Mucosa of gallbladder (tissue), 1 donor: ENCODE data around the gene MYLK. TPM values are rescaled to one million over a fixed set of nuclear protein-coding genes. Genes with fewer than 3 reads are reported as not detected.
A peak's percentile ranks its signal among the peaks of the same experiment; 100 is the strongest.

ENCODE experiments used
- DNase-seq: peaks from one replicate; pipeline ENCODE4 v3.0.0-alpha.2; 2020; ENCODE audit warnings: low spot score
- total RNA-seq: library from RNA; stranded (reverse); gene quantifications from one replicate; pipeline ENCODE4 v1.2.1, GENCODE V29; 2021
- donor health status: DM: no; HTN: no; CAD: no.

MYLK gene
- total RNA-seq, 1 donor from 2014 or later, result 671 TPM

- no peak for DNase-seq
These were observed 235.3 kb downstream of the MYLK start for GRCh38 chr3:123648696-123649405.

DNA sequence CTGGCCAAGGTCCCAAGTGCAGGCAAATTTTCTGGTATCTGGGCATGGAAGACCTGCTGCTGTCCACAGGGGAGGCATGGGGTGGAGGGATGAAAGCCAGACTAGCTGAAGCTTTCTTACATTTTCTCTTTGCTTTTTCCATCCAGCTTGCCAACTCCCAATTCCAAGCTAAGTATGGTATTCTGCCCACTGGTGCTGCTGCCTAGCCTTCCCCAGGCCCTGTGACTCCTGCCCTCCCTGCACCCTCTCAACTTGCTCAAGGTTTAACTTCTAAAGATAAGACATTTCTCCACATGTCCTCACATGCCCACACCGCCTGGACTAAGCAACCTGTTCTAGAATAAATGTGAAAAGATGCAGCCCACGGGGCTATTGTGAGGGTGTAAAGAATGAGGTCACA is 239.8 kb downstream of the MYLK start:
- peak; percentile 32 for DNase-seq

DNA sequence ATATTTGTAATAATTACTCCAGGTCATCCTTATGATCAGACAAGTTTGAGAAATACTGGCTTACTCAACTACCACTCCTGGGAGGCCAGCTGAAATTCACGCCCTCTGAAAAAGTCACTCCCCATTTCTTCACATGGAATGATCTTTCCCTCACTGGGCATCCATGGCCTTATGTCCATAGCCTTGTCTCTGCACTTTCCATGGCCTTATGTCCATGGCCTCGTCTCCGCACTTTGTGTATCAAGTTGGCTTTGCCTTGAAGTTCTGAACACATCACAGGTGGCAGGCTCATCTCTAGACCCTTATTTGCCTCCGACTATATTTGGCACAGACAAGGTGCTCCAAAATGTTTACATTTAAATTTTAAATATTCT is 241.2 kb downstream of the MYLK start:
- DNase-seq, result no peak

GRCh38 chr3:123642182-123642956 is 241.8 kb downstream of the MYLK start:
- DNase-seq, result peak; percentile 79

DNA sequence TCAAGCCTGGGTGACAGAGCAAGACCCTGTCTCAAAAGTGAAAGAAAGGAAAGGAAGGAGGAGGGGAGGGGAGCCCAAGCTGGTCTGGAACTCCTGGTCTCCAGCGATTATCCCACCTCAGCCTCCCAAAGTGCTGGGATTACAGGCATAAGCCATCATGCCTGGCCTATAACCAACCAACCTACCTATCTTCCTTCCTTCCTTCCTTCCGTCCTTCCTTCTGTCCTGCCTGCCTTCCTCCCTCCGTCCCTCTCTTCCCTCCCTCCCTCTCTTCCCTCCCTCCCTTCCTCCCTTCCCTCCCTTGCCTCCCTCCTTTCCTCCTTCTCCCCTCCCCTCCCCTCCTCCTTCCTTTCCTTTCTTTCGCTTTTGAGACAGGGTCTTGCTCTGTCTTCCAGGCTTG is 242.6 kb downstream of the MYLK start:
- no peak for DNase-seq

DNA sequence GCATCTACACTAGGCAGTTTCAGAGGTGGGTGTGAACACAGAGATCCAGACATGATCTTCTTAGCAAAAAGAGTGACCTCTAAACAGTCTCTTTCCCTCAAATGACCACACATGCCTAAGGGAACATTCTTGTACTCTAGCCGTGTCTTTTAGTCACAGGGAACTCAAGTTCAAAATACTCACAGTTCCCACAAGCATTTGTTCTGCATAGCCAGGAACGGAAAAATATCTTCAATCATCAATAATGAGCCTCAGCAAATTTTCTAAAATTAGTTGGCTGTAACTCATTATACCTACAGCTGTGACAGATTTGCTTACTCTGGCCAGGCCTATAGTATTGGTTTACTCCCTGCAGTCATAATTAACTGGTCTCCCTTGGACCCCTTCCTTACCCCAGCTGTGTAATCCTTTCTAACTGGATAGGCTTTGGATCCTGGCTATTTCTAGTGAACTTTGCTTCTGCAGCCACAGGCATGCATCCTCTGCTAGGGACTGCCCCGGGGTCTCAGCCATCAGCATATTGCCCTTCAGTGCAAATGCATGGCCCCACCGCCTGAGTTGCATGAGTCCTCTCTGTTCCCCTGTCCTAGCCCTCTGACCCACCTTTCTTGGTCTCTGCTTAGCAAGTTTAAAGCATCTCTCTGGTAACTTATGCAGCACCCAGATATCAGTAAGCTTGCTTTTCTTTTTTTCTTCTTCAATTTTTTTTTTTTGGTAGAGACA is 243.2 kb downstream of the MYLK start:
- no peak for DNase-seq

DNA sequence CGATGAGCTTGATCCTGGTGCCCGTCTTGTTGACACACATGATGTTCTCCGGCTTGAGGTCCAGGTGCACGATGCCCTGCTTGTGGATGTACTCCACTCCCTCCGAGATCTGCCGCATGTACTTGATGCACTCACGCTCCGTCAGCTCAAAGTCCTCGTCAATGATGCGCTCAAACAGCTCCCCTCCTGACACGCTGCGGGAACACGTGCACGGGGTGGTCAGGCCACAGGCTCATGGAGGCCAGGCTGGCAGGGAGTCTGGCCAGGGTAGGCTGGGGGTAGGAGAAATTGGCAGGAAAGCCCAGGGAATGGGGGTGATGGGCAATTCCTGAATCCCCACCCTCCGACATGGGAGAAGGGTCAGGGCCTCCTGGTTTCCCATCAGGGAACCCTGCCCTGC is 243.8 kb downstream of the MYLK start:
- no peak for DNase-seq

DNA sequence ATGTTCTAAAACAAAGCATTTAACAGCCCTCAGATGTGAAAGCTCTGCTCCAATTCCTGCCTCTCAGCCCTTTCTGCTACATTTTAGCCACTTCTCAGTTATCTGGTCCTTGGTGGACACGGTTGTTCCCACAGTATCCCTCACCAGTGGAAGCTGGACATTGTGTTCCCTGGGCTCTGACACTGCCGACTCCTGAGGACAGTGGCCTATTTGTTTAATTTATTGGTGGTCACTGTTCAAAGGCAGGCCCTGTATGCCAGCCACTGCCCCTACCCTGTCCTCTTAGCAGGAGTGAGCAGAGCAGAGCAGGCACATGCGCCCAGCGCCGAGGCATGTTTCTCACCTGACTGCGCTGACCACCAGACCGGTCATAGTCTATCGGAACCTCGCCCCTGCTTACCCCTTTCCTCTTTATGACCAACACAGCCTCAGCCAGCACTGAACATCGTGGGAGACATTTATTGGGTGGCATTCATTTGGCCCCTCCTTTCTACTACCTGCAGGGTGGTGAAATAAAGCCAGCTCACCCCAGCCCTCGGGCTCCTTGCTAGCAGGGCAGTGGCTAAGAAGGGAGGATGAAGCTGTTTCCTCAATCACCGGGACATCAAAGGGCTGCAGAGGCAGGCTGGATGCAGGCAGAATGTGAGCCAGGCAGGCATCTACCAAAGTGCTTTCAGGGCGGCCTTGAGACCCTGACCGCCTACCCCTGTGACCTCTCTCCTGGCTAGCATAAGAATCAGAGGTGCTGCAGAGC is 245.0 kb downstream of the MYLK start:
- DNase-seq, result no peak

DNA sequence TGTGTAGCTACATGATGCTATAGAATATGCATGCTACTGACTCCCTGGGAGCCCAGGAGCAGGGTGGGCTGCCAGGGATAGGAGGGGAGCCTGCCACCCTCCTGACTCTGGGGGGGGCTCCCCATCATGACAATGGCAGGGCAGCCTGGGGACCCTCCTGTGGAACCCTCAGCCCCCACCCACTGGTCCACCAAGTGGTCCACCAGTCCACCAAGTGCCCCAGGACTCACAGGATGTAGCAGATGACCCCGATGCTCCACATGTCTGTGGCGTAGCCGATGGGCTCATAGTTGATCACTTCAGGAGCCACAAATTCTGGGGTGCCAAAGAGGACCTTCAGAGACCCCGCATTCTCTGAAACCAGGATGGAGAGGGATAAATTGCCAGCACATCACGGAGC is 246.3 kb downstream of the MYLK start:
- no peak for DNase-seq

GRCh38 chr3:123637131-123637530 is 247.0 kb downstream of the MYLK start:
- no peak for DNase-seq

DNA sequence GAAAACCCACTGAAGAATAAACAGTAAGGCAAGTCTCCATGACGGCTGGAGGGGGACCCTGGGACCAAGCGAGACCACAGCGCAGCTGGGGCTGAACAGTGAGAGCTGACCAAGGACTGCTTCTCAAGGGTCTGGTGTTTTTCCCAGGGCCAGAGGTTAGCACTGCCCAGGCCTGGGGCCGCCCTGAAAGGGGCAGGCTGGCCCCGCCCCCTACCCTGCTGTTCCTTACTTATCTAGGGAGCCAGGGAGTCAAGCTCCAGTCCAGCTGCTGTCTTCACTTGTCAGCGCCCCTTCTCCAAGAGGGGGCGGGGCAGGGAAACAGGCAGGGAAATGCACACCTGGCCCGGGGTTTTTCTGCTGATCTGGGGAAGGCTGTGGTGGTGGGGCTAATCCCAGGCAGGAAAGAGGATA is 247.7 kb downstream of the MYLK start:
- DNase-seq, result no peak

- DNase-seq, result no peak
These were observed 248.4 kb downstream of the MYLK start for GRCh38 chr3:123635717-123636116.

- DNase-seq, result no peak
These were observed 248.9 kb downstream of the MYLK start for GRCh38 chr3:123635217-123635616.

DNA sequence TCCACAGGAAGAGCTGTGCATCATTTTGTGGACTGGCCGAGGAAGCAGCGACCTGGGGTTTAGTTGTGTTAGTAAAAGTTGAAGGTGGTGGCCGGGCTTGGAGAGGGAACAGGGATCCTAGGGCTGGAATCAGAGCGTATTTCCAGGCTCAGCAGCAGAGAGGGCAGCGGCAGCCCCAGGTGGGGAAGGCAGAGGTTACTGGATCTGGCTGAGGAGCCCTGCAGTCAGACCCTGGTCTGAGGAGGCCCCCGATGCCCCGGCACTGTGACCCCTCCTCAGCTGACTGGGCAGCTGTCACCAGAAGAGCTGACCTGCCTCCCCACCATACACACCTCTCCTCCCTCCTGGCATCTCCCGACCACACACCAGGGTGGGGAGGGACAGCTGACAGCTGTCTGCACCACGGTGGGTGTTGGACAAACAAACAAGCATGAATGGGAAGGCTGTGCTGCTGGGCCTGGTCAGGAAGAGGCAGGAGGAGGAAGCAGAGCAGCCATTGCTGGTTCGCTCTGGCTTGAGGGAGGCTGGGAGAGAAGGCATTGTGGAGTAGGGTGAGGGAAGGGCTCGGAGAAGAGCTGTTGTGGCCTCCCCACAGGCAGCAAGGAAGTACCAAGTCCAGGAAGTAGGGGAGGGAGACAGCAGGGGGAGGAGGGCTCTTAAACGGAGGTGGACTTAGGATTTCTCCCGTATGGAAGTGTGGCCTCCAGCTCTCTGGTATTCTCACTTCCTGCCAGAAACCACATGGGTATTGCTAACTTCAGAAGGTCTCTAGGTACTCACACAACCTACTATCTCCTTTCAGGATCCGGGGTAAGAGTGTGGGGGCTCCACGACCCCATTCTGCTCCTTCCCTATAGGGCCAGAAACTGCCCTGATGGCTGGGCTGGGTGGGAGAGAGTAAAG is 249.7 kb downstream of the MYLK start:
- DNase-seq, result no peak

GRCh38 chr3:123633530-123633929 is 250.6 kb downstream of the MYLK start:
- DNase-seq, result no peak

GRCh38 chr3:123632161-123632655 is 251.9 kb downstream of the MYLK start:
- DNase-seq, result peak; percentile 58

DNA sequence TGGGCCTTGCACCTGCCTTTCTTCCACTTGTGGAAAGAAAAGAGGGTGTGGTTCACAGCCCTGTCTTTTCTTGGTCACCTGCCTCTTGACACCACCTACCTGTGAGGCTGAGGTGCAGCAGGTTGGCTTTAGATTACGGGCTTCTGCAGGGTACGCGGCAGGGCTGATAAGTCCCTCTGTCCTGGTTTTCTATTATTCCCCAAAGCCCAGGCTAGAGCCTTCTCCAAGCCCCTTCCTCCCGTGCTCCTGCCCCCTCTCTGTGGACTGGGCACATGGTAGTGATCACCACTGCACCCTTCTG is 254.4 kb downstream of the MYLK start:
- no peak for DNase-seq

- no peak for DNase-seq
These were observed 255.0 kb downstream of the MYLK start for GRCh38 chr3:123628996-123629746.

GRCh38 chr3:123627673-123628670 is 256.2 kb downstream of the MYLK start:
- DNase-seq, result peak; percentile 79
